Muscle of leg (tissue), 16 donors: Measurements from ENCODE around the gene HAUS3. TPM values are rescaled to one million over a fixed set of nuclear protein-coding genes. Genes with fewer than 3 reads are reported as not detected.

Experiments
- DNase-seq: peaks from one replicate; pipeline ENCODE4 v3.0.0; 2013
- H3K27ac ChIP-seq: one replicate; pipeline ENCODE4 v1.5.1; 2013; ENCODE audit warnings: mild to moderate bottlenecking, low read length, control low read depth
- H3K27me3 ChIP-seq: one replicate; pipeline ENCODE4 v1.6.1; 2013; ENCODE audit warnings: low read length; ENCODE audit not compliant: control insufficient read depth, insufficient read depth
- H3K36me3 ChIP-seq: one replicate; pipeline ENCODE4 v1.6.1; 2013; ENCODE audit warnings: low read length; ENCODE audit not compliant: control insufficient read depth, insufficient read depth
- H3K4me1 ChIP-seq: one replicate; pipeline ENCODE4 v1.6.1; 2013; ENCODE audit warnings: low read length; ENCODE audit not compliant: control insufficient read depth, insufficient read depth
- H3K4me3 ChIP-seq: one replicate; pipeline ENCODE4 v1.5.1; 2013; ENCODE audit warnings: low read length, control low read depth
- H3K9me3 ChIP-seq: replicated peaks from 2 replicates; pipeline ENCODE4 v1.6.1; 2013; ENCODE audit warnings: low read depth, low read length; ENCODE audit not compliant: control insufficient read depth
- WGBS: methylation state at CpG from one replicate; pipeline ENCODE4 v1.1.5; 2013; ENCODE audit warnings: missing lambda C conversion rate; ENCODE audit not compliant: insufficient coverage; 5-methylcytosine and 5-hydroxymethylcytosine counted together
- long read RNA-seq, 11 donors: transcript quantifications; one replicate each; lab custom pipeline, GENCODE V29; 2026
- polyA plus RNA-seq, 8 donors: library from polyadenylated mRNA; unstranded; fragments of 120-200 nt; gene quantifications; one replicate each; pipeline versions ENCODE4 v1.2.1 to v1.2.3, GENCODE V29; 2013; ENCODE audit warnings: inconsistent platforms in 1 of 8, low replicate concordance in 1 of 8; ENCODE audit not compliant: insufficient read length in 8 of 8, insufficient read depth in 1 of 8
- total RNA-seq: library from RNA; stranded (reverse); fragments of 120-200 nt; gene quantifications from one replicate; pipeline ENCODE4 v1.2.4, GENCODE V29; 2013

HAUS3 gene, protein sequence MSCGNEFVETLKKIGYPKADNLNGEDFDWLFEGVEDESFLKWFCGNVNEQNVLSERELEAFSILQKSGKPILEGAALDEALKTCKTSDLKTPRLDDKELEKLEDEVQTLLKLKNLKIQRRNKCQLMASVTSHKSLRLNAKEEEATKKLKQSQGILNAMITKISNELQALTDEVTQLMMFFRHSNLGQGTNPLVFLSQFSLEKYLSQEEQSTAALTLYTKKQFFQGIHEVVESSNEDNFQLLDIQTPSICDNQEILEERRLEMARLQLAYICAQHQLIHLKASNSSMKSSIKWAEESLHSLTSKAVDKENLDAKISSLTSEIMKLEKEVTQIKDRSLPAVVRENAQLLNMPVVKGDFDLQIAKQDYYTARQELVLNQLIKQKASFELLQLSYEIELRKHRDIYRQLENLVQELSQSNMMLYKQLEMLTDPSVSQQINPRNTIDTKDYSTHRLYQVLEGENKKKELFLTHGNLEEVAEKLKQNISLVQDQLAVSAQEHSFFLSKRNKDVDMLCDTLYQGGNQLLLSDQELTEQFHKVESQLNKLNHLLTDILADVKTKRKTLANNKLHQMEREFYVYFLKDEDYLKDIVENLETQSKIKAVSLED
- total RNA-seq (12.0 TPM), polyA plus RNA-seq (10 to 100 TPM; 11.5 to 15.6 (median 12.9) TPM)
- long read RNA-seq, donor 1: 0 reads
- long read RNA-seq, donor 2: 0 reads
- long read RNA-seq, donor 3, partial matches to known transcripts: 0 of 1 reads
- long read RNA-seq, donor 3, other reads (novel, unspliced or antisense): 0 of 1 reads
- long read RNA-seq, donor 4, full-length matches to known transcripts: 2 of 2 reads
- long read RNA-seq, donor 4, partial matches to known transcripts: 0 of 2 reads
- long read RNA-seq, donor 4, other reads (novel, unspliced or antisense): 0 of 2 reads
- long read RNA-seq, donor 5, partial matches to known transcripts: 5 of 7 reads
- long read RNA-seq, donor 5, other reads (novel, unspliced or antisense): 0 of 7 reads
- long read RNA-seq, donor 6, full-length matches to known transcripts: 4 of 4 reads
- long read RNA-seq, donor 6, partial matches to known transcripts: 0 of 4 reads
- long read RNA-seq, donor 6, other reads (novel, unspliced or antisense): 0 of 4 reads
- long read RNA-seq, donor 7: 0 reads
- long read RNA-seq, donor 8: 0 reads
- long read RNA-seq, donor 9: 0 reads
- long read RNA-seq, donor 10, partial matches to known transcripts: 0 of 1 reads
- long read RNA-seq, donor 10, other reads (novel, unspliced or antisense): 0 of 1 reads
- long read RNA-seq, donor 11: 0 reads

GRCh38 chr4:2241410-2242353 is at the start of gene HAUS3, which contains the start of gene POLN:
HAUS3 (minus strand) TSS chr4:2242121; CDS start chr4:2240946, 1,175 bp downstream.
POLN (minus strand) TSS chr4:2242121; CDS start chr4:2229231, 12,890 bp downstream.
- Histone ChIP-seq H3K9me3 (no peaks in the 10 kb centered on the region), H3K36me3 (peaks cover 2% of the 10 kb centered on the region), H3K27me3 (no peaks in the 10 kb centered on the region), H3K27ac (peak within 1 kb of the TSS; percentile 63), H3K4me1 (peaks cover 24% of the 10 kb centered on the region), H3K4me3 (peak within 1 kb of the TSS; percentile 94)
- DNase-seq: peak; percentile 99
- WGBS: under 1% methylated on average over 84 of the region's 88 CpGs

DNA sequence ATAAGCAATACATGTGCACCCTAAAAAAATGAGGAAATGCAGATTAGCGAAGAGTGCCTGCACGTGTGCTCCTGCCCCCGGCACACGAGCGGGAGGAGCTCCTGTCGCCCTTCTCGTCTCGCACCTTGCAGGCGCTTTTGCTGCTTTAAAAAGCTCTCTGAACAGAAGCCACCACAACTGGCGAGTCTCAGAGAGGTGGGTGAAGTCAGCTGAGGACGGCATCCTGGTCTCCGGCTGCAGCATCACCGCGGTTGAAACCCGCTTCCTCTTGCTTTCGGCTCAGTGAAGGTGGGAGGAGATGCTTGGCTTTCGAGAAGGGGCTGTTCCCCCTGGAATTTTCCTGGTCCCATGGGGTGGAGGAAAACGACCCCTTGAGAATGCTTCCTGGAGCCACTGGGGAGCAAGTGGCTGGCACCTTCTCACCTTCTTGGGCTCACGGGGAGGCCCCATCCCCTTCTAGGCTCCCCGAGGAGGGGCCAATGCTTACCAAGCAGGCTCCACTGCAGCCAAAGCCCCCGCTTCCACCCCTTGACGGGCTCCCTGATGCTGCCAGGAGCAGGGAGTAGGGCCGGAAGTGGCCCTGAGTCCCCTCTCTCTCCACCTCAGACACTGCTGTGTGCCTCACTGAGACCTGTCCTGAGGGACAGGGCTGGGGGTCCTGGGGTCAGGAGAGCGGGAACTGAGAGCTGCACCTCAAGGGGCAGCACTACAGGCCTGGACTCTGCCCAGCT is 49.2 kb upstream of the HAUS3 start:
- DNase-seq: no peak

DNA sequence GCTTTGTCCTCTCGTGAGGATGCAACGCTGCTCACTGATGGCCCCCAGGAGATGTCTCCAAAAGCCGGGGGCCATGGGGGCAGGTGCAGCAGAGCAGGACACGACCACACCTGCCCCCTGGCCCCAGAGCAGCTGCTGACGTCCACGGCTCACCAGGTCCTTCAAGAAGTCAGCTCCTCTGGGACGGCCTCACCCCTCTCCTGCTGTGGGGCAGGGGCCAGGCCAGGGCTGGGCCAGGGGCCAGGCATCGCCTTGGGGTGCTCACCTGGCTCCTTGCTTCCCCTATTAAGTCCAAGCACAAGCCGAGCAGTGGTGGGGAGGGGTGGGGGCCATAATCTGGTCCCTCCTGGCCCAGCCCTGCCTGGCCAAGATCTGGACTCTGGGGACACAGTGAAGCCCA is 48.6 kb upstream of the HAUS3 start:
- Histone ChIP-seq H3K27me3 (no peaks in the 10 kb centered on the region), H3K4me3 (no peak overlapping the region), H3K9me3 (no peaks in the 10 kb centered on the region), H3K27ac (no peak overlapping the region), H3K36me3 (no peaks in the 10 kb centered on the region), H3K4me1 (peaks cover 33% of the 10 kb centered on the region)
- DNase-seq: no peak
- 60% methylated on average over 7 of the region's 9 CpGs for WGBS

More for the DNA sequence above, 49.2 kb upstream of the HAUS3 start:
- H3K4me3 ChIP-seq: no peak overlapping the region
- no peaks in the 10 kb centered on the region for H3K36me3 ChIP-seq
- WGBS: 53% methylated on average over 17 of the region's 24 CpGs
- no peaks in the 10 kb centered on the region for H3K9me3 ChIP-seq
- H3K4me1 ChIP-seq: peaks cover 33% of the 10 kb centered on the region
- H3K27ac ChIP-seq: no peak overlapping the region
- no peaks in the 10 kb centered on the region for H3K27me3 ChIP-seq

DNA sequence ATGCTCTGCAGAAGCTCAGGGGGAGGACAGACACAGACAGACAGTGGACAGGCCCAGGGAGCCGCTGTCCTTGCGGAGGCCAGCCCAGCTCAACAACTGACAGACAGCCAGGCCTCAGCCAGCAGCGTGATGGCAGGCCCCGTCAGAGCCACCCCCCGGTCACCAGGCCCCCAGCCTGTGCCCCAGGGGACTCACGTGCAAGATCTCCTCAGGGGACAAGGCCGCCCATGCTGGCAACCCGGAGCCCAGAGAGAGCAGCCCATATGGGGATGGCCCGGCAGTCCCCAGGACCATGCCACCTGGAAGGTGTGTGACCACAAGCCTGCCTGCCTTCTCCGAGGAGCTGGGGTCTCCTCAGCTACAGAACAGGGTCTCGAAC is 48.0 kb upstream of the HAUS3 start:
- Histone ChIP-seq H3K9me3 (no peaks in the 10 kb centered on the region), H3K4me1 (peaks cover 33% of the 10 kb centered on the region), H3K36me3 (no peaks in the 10 kb centered on the region), H3K27me3 (no peaks in the 10 kb centered on the region), H3K4me3 (no peak overlapping the region), H3K27ac (no peak overlapping the region)
- WGBS: 76% methylated on average over 10 of the region's 11 CpGs
- no peak for DNase-seq

GRCh38 chr4:2289311-2289954 is 47.5 kb upstream of the HAUS3 start:
- peaks cover 33% of the 10 kb centered on the region for H3K4me1 ChIP-seq
- H3K9me3 ChIP-seq: no peaks in the 10 kb centered on the region
- H3K36me3 ChIP-seq: no peaks in the 10 kb centered on the region
- 84% methylated on average over 11 of the region's 14 CpGs for WGBS
- no peak overlapping the region for H3K4me3 ChIP-seq
- no peak for DNase-seq
- no peak overlapping the region for H3K27ac ChIP-seq
- H3K27me3 ChIP-seq: no peaks in the 10 kb centered on the region

- Histone ChIP-seq H3K4me1 (peaks cover 33% of the 10 kb centered on the region), H3K4me3 (no peak overlapping the region), H3K9me3 (no peaks in the 10 kb centered on the region), H3K27me3 (no peaks in the 10 kb centered on the region), H3K27ac (no peak overlapping the region), H3K36me3 (no peaks in the 10 kb centered on the region)
- 90% methylated on average over 8 of the region's 10 CpGs for WGBS
- DNase-seq: no peak
Observed at GRCh38 chr4:2288051-2288541, 46.2 kb upstream of the HAUS3 start.

DNA sequence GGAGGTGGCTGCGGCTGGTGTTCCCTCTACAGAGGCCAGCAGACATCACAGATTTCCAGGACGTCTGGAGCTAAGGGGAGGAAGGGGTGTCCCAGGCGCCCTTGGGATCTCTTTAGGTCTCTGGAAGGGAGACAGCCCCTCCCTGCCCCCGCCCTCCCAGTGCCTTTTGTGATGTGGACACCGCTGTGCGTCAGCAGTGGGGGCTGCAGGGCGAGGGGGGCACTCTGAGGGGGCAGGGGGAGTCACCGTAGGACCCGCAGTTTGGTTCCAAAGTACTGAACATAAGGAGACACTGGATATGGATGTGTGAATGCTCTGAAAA is 45.6 kb upstream of the HAUS3 start:
- WGBS: no CpG with 5 or more reads among the region's 9 CpGs
- Histone ChIP-seq H3K27ac (no peak overlapping the region), H3K27me3 (no peaks in the 10 kb centered on the region), H3K36me3 (no peaks in the 10 kb centered on the region), H3K4me1 (peaks cover 32% of the 10 kb centered on the region), H3K4me3 (no peak overlapping the region), H3K9me3 (no peaks in the 10 kb centered on the region)
- no peak for DNase-seq

- peaks cover 27% of the 10 kb centered on the region for H3K4me1 ChIP-seq
- H3K36me3 ChIP-seq: no peaks in the 10 kb centered on the region
- no peak for DNase-seq
- H3K27ac ChIP-seq: no peak overlapping the region
- WGBS: 41% methylated on average over 15 of the region's 19 CpGs
- H3K27me3 ChIP-seq: no peaks in the 10 kb centered on the region
- H3K9me3 ChIP-seq: no peaks in the 10 kb centered on the region
- H3K4me3 ChIP-seq: no peak overlapping the region
Observed at GRCh38 chr4:2286904-2287593, 45.1 kb upstream of the HAUS3 start.
